K562 (cell line): Measurements from ENCODE around the gene HOXB5. TPM values are rescaled to one million over a fixed set of nuclear protein-coding genes. Genes with fewer than 3 reads are reported as not detected.

ENCODE experiments used
- BCL6 ChIP-seq: fragments of 250-450 bp; sonication (Bioruptor Pico); IDR thresholded peaks from 2 replicates; pipeline ENCODE4 v1.4.0; 2020
- C11orf30 ChIP-seq: fragments of 450-650 bp; IDR thresholded peaks from 2 replicates; pipeline ENCODE4 v1.6.1; 2016; ENCODE audit warnings: low read depth, mild to moderate bottlenecking
- CBX8 ChIP-seq: fragments of 200-600 bp; sonication (generic); IDR thresholded peaks from 2 replicates; pipeline ENCODE4 v1.6.1; 2012; ENCODE audit warnings: borderline replicate concordance, mixed run types, low read depth, mild to moderate bottlenecking, moderate library complexity, mixed read lengths, low read length, control low read depth, inconsistent platforms; ENCODE audit not compliant: poor library complexity, severe bottlenecking; ENCODE audit errors: extremely low read depth
- CCAR2 ChIP-seq: fragments of 200-400 bp; formaldehyde crosslinking; IDR thresholded peaks from 2 replicates; pipeline ENCODE4 v1.6.1; 2017; ENCODE audit warnings: mild to moderate bottlenecking, low read depth, low read length
- CEBPG ChIP-seq, 3 experiments: fragments of 200-800 bp in 1 of 3; sonication (Bioruptor generic) in 1 of 3; sonication (generic) in 1 of 3; formaldehyde crosslinking in 1 of 3; IDR thresholded peaks in 2 of 3; conservative IDR thresholded peaks in 1 of 3; 2 replicates each; pipeline versions ENCODE4 v1.6.1 to v1.8.0; 2016 to 2022; ENCODE audit warnings: missing compliant biosample characterization in 2 of 3, missing genetic modification characterization in 2 of 3, mild to moderate bottlenecking in 1 of 3, missing genetic modification reagents in 1 of 3
- GABPB1 ChIP-seq: sonication (generic); formaldehyde crosslinking; IDR thresholded peaks from 2 replicates; pipeline ENCODE4 v1.8.0; 2022; ENCODE audit warnings: mild to moderate bottlenecking, missing genetic modification reagents
- KAT8 ChIP-seq: fragments of 450-650 bp; IDR thresholded peaks from 2 replicates; pipeline ENCODE4 v1.6.1; 2016; ENCODE audit warnings: low read depth, mild to moderate bottlenecking
- KHSRP ChIP-seq: fragments of 450-650 bp; IDR thresholded peaks from 2 replicates; pipeline ENCODE4 v1.6.1; 2017
- KLF16 ChIP-seq: IDR thresholded peaks from 2 replicates; pipeline ENCODE4 v1.6.1; 2016; ENCODE audit warnings: antibody characterized with exemption
- MAFG ChIP-seq: fragments of 450-650 bp; conservative IDR thresholded peaks from 2 replicates; pipeline ENCODE4 v1.6.1; 2016; ENCODE audit warnings: missing genetic modification characterization, missing compliant biosample characterization
- MAX ChIP-seq: sonication (generic); formaldehyde crosslinking; IDR thresholded peaks from 2 replicates; pipeline ENCODE4 v1.9.0; 2022; ENCODE audit warnings: mild to moderate bottlenecking, missing genetic modification reagents
- NCOA6 ChIP-seq: fragments of 450-650 bp; IDR thresholded peaks from 2 replicates; pipeline ENCODE4 v1.6.1; 2017; ENCODE audit warnings: mild to moderate bottlenecking
- POLR2AphosphoS5 ChIP-seq: IDR thresholded peaks from 2 replicates; pipeline ENCODE4 v1.6.1; 2011; ENCODE audit warnings: mild to moderate bottlenecking, low read depth, low read length, moderate library complexity; ENCODE audit not compliant: control insufficient read depth, insufficient read depth
- POLR2H ChIP-seq: IDR thresholded peaks from 2 replicates; pipeline ENCODE4 v1.6.1; 2016; ENCODE audit warnings: missing genetic modification characterization, low read depth, mild to moderate bottlenecking, control low read depth, missing compliant biosample characterization, moderate library complexity
- SAFB2 ChIP-seq: fragments of 200-400 bp; formaldehyde crosslinking; IDR thresholded peaks from 2 replicates; pipeline ENCODE4 v1.6.1; 2018; ENCODE audit warnings: borderline replicate concordance, low read length, low read depth, moderate library complexity; ENCODE audit not compliant: severe bottlenecking
- SP1 ChIP-seq: sonication (generic); formaldehyde crosslinking; IDR thresholded peaks from 2 replicates; pipeline ENCODE4 v1.8.1; 2022; ENCODE audit warnings: mild to moderate bottlenecking, missing genetic modification reagents
- SREBF1 ChIP-seq: fragments of 150-350 bp; IDR thresholded peaks from 2 replicates; pipeline ENCODE4 v1.6.1; 2014; ENCODE audit warnings: antibody characterized with exemption, low read depth, low read length, borderline replicate concordance
- SRSF9 ChIP-seq: fragments of 200-400 bp; formaldehyde crosslinking; IDR thresholded peaks from 2 replicates; pipeline ENCODE4 v1.6.1; 2017; ENCODE audit warnings: low read depth, low read length, borderline replicate concordance
- TAF1 ChIP-seq: IDR thresholded peaks from 2 replicates; pipeline ENCODE4 v1.6.1; 2011; ENCODE audit warnings: mild to moderate bottlenecking, low read length, moderate library complexity; ENCODE audit not compliant: insufficient read depth, control insufficient read depth, severe bottlenecking; ENCODE audit errors: extremely low read depth
- TEAD2 ChIP-seq: fragments of 450-650 bp; IDR thresholded peaks from 2 replicates; pipeline ENCODE4 v1.6.1; 2016; ENCODE audit warnings: missing genetic modification characterization, control low read depth, missing compliant biosample characterization
- TFAM ChIP-seq: fragments of 250-450 bp; sonication (Bioruptor Pico); conservative IDR thresholded peaks from 2 replicates; pipeline ENCODE4 v1.5.0; 2021; ENCODE audit warnings: mild to moderate bottlenecking, moderate library complexity
- ZBTB1 ChIP-seq: sonication (generic); formaldehyde crosslinking; IDR thresholded peaks from 2 replicates; pipeline ENCODE4 v1.8.1; 2023; ENCODE audit warnings: missing genetic modification reagents, low read depth, mild to moderate bottlenecking, borderline replicate concordance
- ZNF124 ChIP-seq: sonication (generic); formaldehyde crosslinking; IDR thresholded peaks from 2 replicates; pipeline ENCODE4 v1.8.1; 2022; ENCODE audit warnings: missing genetic modification reagents
- ZNF274 ChIP-seq: IDR thresholded peaks from 2 replicates; pipeline ENCODE4 v1.6.1; 2011; ENCODE audit warnings: low read depth, mild to moderate bottlenecking, low read length, moderate library complexity, borderline replicate concordance
- ZNF3 ChIP-seq: fragments of 250-450 bp; sonication (Bioruptor Pico); IDR thresholded peaks from 2 replicates; pipeline ENCODE4 v1.5.0; 2021; ENCODE audit warnings: mild to moderate bottlenecking, moderate library complexity
- ZNF77 ChIP-seq: fragments of 250-450 bp; sonication (Bioruptor Pico); IDR thresholded peaks from 2 replicates; pipeline ENCODE4 v1.5.0; 2020
- polyA plus RNA-seq, 8 experiments: library from polyadenylated mRNA; depleted of rRNA in 4 of 8; stranded (reverse) in 5 of 8; unstranded in 3 of 8; fragments of >200 nt; fragmentation: Nextera tagmentation in 2 of 8; fragmentation: Illumina TruSeq in 1 of 8; extraction: Ambion mirVana in 2 of 8; extraction: Trizol in 1 of 8; gene quantifications; 2 replicates each; pipeline versions ENCODE4 v1.2.1 to v1.2.3, GENCODE V29; 2011 to 2014; ENCODE audit warnings: inconsistent platforms in 1 of 8, missing spikeins in 1 of 8
- total RNA-seq, 7 experiments: library from RNA; depleted of rRNA in 6 of 7; stranded (reverse); fragments of >200 nt in 6 of 7; fragmentation: Illumina TruSeq in 2 of 7; extraction: Trizol in 2 of 7; gene quantifications; 2 replicates each; pipeline versions ENCODE4 v1.2.1 to v1.2.3, GENCODE V29; 2011 to 2021; ENCODE audit warnings: low replicate concordance in 1 of 7
- TF ChIP-seq, protein P1 (sequence below): fragments of 250-450 bp; sonication (Bioruptor Pico); IDR thresholded peaks from 2 replicates; pipeline ENCODE4 v1.8.0; 2021; ENCODE audit warnings: mild to moderate bottlenecking, moderate library complexity

Gene HOXB5
- total and polyA plus RNA-seq, 9 of the 15 experiments (the other 6 are each of a cell fraction or from before 2014, with no cell fraction given): 0.24 to 2.7 (median 0.65) TPM

GRCh38 chr17:48610282-48611211 is 17.0 kb upstream of the HOXB5 start, which contains the start of gene HOXB7 (continued):
- TF ChIP-seq CEBPG (CRISPR knock-in tag; IDR thresholded peaks at IDR 0.05) (no peak), CEBPG (tag; conservative IDR thresholded peaks at IDR 0.05 in 1 of 2, IDR thresholded peaks at IDR 0.05 in 1 of 2) (no peak), TEAD2 (tag) (no peak), CBX8 (no peak), ZNF274 (no peak), ZNF77 (CRISPR knock-in tag) (no peak), POLR2H (peak; percentile 44; the same call in 1 of the 2 replicates), KAT8 (no peak), ZNF124 (CRISPR knock-in tag) (no peak), ZNF3 (no peak), KHSRP (no peak), MAFG (tag) (no peak), SP1 (no peak; the same call in 1 of the 2 replicates), C11orf30 (no peak), MAX (CRISPR knock-in tag) (peak; percentile 29; the same call in 1 of the 2 replicates), ZBTB1 (no peak), KLF16 (no peak), CCAR2 (no peak), SREBF1 (no peak), GABPB1 (CRISPR knock-in tag) (peak; percentile 30; the same call in 1 of the 2 replicates), TAF1 (peak; percentile 39), BCL6 (CRISPR knock-in tag) (no peak), SRSF9 (no peak), NCOA6 (no peak), TFAM (CRISPR knock-in tag) (no peak), SAFB2 (no peak), POLR2AphosphoS5 (no peak)
- TF ChIP-seq, protein P1, sequence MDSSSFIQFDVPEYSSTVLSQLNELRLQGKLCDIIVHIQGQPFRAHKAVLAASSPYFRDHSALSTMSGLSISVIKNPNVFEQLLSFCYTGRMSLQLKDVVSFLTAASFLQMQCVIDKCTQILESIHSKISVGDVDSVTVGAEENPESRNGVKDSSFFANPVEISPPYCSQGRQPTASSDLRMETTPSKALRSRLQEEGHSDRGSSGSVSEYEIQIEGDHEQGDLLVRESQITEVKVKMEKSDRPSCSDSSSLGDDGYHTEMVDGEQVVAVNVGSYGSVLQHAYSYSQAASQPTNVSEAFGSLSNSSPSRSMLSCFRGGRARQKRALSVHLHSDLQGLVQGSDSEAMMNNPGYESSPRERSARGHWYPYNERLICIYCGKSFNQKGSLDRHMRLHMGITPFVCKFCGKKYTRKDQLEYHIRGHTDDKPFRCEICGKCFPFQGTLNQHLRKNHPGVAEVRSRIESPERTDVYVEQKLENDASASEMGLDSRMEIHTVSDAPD (CRISPR knock-in tag): no peak
